OCI-LY1 (cell line): ENCODE measurements around the gene NR2C2.

Experiments used
- H2AFZ ChIP-seq: fragments of 200-600 bp; sonication (generic), shearing (Covaris generic); 2 replicates; pipeline ENCODE4 v1.6.0; 2014; ENCODE audit warnings: antibody characterized with exemption, mild to moderate bottlenecking, low read length
- H3F3A ChIP-seq: fragments of 200-600 bp; sonication (generic), shearing (Covaris generic); 2 replicates; pipeline ENCODE4 v1.6.0; 2014; ENCODE audit warnings: mild to moderate bottlenecking, antibody characterized with exemption, low read length, moderate library complexity; ENCODE audit not compliant: insufficient read depth
- H3K27ac ChIP-seq: fragments of 200-600 bp; sonication (generic); 2 replicates; pipeline ENCODE4 v1.5.1; 2014; ENCODE audit warnings: low read length, mixed run types, mild to moderate bottlenecking, low read depth; ENCODE audit not compliant: poor library complexity, severe bottlenecking
- H3K27me3 ChIP-seq: fragments of 200-600 bp; sonication (generic); 2 replicates; pipeline ENCODE4 v1.6.0; 2014; ENCODE audit warnings: antibody characterized with exemption, mild to moderate bottlenecking, low read length, moderate library complexity; ENCODE audit not compliant: insufficient read depth
- H3K36me3 ChIP-seq: fragments of 200-600 bp; sonication (generic); 2 replicates; pipeline ENCODE4 v1.6.1; 2014; ENCODE audit warnings: mild to moderate bottlenecking, antibody characterized with exemption, low read length, moderate library complexity, mixed read lengths; ENCODE audit not compliant: insufficient read depth
- H3K4me1 ChIP-seq: fragments of 200-600 bp; sonication (generic); 2 replicates; pipeline ENCODE4 v1.5.1; 2014; ENCODE audit warnings: mild to moderate bottlenecking, low read length, moderate library complexity; ENCODE audit not compliant: insufficient read depth, severe bottlenecking
- H3K4me2 ChIP-seq: fragments of 200-600 bp; sonication (generic), shearing (Covaris generic); 2 replicates; pipeline ENCODE4 v1.6.1; 2014; ENCODE audit warnings: low read length
- H3K4me3 ChIP-seq: fragments of 200-600 bp; sonication (generic); 2 replicates; pipeline ENCODE4 v1.5.1; 2014; ENCODE audit warnings: low read length, low read depth, mild to moderate bottlenecking, mixed read lengths; ENCODE audit not compliant: poor library complexity, severe bottlenecking
- H3K79me2 ChIP-seq: fragments of 200-600 bp; shearing (Covaris generic); 2 replicates; pipeline ENCODE4 v1.6.1; 2016; ENCODE audit warnings: mixed run types, low read length, mixed read lengths; ENCODE audit not compliant: insufficient read depth
- H3K9ac ChIP-seq: fragments of 200-600 bp; sonication (generic), shearing (Covaris generic); 2 replicates; pipeline ENCODE4 v1.6.1; 2014; ENCODE audit warnings: mild to moderate bottlenecking, low read length, mixed read lengths
- H3K9me2 ChIP-seq: fragments of 200-600 bp; sonication (generic), shearing (Covaris generic); 2 replicates; pipeline ENCODE4 v1.6.1; 2014; ENCODE audit warnings: low read depth, mild to moderate bottlenecking, low read length, mixed read lengths
- H3K9me3 ChIP-seq: fragments of 200-600 bp; shearing (Covaris generic); 2 replicates; pipeline ENCODE4 v1.6.1; 2014; ENCODE audit warnings: low read length, mixed read lengths
- H4K20me1 ChIP-seq: fragments of 200-600 bp; sonication (generic), shearing (Covaris generic); 2 replicates; pipeline ENCODE4 v1.6.0; 2016; ENCODE audit warnings: mild to moderate bottlenecking, low read length; ENCODE audit not compliant: insufficient read depth
- EZH2 ChIP-seq: fragments of 200-600 bp; sonication (generic), shearing (Covaris generic); IDR thresholded peaks from 2 replicates; pipeline ENCODE4 v1.8.0; 2017; ENCODE audit warnings: borderline replicate concordance, mixed run types, mild to moderate bottlenecking, antibody characterized with exemption, low read length, moderate library complexity, mixed read lengths
- TF ChIP-seq, protein P1 (sequence below): fragments of 200-600 bp; sonication (generic), shearing (Covaris generic); IDR thresholded peaks from 2 replicates; pipeline ENCODE4 v1.5.1; 2017; ENCODE audit warnings: mild to moderate bottlenecking, antibody characterized with exemption, low read length, moderate library complexity, mixed read lengths

Gene NR2C2

GRCh38 chr3:15010664-15011063 is 63.3 kb downstream of the NR2C2 start:
- Histone ChIP-seq H3K27me3 (no peaks in the 10 kb centered on the region), H3K9me2 (no peaks in the 10 kb centered on the region), H3K4me1 (no peaks in the 10 kb centered on the region), H4K20me1 (no peaks in the 10 kb centered on the region), H3F3A (no peaks in the 10 kb centered on the region), H3K36me3 (peaks cover 51% of the 10 kb centered on the region), H3K79me2 (no peaks in the 10 kb centered on the region), H3K27ac (no peak overlapping the region), H2AFZ (no peak overlapping the region), H3K9me3 (no peaks in the 10 kb centered on the region), H3K9ac (no peak overlapping the region), H3K4me3 (no peak overlapping the region), H3K4me2 (no peak overlapping the region)
- TF ChIP-seq, protein P1, sequence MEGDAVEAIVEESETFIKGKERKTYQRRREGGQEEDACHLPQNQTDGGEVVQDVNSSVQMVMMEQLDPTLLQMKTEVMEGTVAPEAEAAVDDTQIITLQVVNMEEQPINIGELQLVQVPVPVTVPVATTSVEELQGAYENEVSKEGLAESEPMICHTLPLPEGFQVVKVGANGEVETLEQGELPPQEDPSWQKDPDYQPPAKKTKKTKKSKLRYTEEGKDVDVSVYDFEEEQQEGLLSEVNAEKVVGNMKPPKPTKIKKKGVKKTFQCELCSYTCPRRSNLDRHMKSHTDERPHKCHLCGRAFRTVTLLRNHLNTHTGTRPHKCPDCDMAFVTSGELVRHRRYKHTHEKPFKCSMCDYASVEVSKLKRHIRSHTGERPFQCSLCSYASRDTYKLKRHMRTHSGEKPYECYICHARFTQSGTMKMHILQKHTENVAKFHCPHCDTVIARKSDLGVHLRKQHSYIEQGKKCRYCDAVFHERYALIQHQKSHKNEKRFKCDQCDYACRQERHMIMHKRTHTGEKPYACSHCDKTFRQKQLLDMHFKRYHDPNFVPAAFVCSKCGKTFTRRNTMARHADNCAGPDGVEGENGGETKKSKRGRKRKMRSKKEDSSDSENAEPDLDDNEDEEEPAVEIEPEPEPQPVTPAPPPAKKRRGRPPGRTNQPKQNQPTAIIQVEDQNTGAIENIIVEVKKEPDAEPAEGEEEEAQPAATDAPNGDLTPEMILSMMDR: no peak

DNA sequence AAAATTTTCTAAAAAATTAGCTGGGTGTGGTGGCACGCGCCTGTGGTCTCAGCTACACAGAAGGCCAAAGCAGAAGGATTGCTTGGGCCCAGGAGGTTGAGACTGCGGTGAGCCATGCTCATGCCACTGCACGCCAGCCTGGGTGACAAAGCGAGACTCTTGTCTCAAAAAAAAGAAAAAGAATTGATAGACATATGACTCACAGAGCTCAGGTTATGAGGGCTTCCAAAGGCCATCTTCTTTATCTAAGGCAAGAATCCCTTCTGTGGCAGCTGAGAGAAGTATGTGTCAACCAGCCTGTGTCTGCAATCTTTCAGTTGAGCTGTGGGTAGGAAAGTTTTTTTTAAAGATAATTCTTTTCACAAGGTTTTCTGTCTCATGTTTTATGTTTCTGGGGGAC is 63.8 kb downstream of the NR2C2 start:
- H3K9me2 ChIP-seq: no peaks in the 10 kb centered on the region
- H3K4me1 ChIP-seq: no peaks in the 10 kb centered on the region
- H2AFZ ChIP-seq: no peak overlapping the region
- no peaks in the 10 kb centered on the region for H3K27me3 ChIP-seq
- H4K20me1 ChIP-seq: no peaks in the 10 kb centered on the region
- no peaks in the 10 kb centered on the region for H3K9me3 ChIP-seq
- H3K4me2 ChIP-seq: no peak overlapping the region
- TF ChIP-seq, protein P1: no peak
- TF ChIP-seq EZH2: no peak
- no peaks in the 10 kb centered on the region for H3K79me2 ChIP-seq
- peaks cover 52% of the 10 kb centered on the region for H3K36me3 ChIP-seq
- H3K9ac ChIP-seq: no peak overlapping the region
- no peak overlapping the region for H3K4me3 ChIP-seq
- H3F3A ChIP-seq: no peaks in the 10 kb centered on the region
- H3K27ac ChIP-seq: no peak overlapping the region

- Histone ChIP-seq H3K9me3 (no peaks in the 10 kb centered on the region), H3F3A (no peaks in the 10 kb centered on the region), H3K27ac (no peak overlapping the region), H3K4me1 (no peaks in the 10 kb centered on the region), H3K36me3 (peaks cover 70% of the 10 kb centered on the region), H2AFZ (no peak overlapping the region), H3K9me2 (no peaks in the 10 kb centered on the region), H3K27me3 (no peaks in the 10 kb centered on the region), H3K79me2 (no peaks in the 10 kb centered on the region), H3K4me2 (no peak overlapping the region), H3K9ac (no peak overlapping the region), H4K20me1 (no peaks in the 10 kb centered on the region), H3K4me3 (no peak overlapping the region)
- TF ChIP-seq, protein P1: no peak
Measured at GRCh38 chr3:15014606-15015328, 67.4 kb downstream of the NR2C2 start.
